GM13976 (cell line): ENCODE results near the gene PKDREJ.

Source experiments
- DNase-seq: peaks from one replicate; pipeline ENCODE4 v3.0.0; 2012; ENCODE audit warnings: low spot score
- CTCF ChIP-seq: IDR thresholded peaks from 2 replicates; pipeline ENCODE4 v1.5.1; 2012; ENCODE audit warnings: borderline replicate concordance, mild to moderate bottlenecking; ENCODE audit not compliant: insufficient read depth; ENCODE audit errors: extremely low read depth, missing control alignments, control extremely low read depth
- in situ Hi-C: fragments of 300-500 bp; cut with MboI; formaldehyde crosslinking; loops from one replicate; pipeline ENCODE4 v1.12.0; 2022; ENCODE audit warnings: low sequenced_read_pairs, mixed read lengths, inconsistent platforms; ENCODE audit not compliant: unreplicated experiment

Gene PKDREJ

DNA sequence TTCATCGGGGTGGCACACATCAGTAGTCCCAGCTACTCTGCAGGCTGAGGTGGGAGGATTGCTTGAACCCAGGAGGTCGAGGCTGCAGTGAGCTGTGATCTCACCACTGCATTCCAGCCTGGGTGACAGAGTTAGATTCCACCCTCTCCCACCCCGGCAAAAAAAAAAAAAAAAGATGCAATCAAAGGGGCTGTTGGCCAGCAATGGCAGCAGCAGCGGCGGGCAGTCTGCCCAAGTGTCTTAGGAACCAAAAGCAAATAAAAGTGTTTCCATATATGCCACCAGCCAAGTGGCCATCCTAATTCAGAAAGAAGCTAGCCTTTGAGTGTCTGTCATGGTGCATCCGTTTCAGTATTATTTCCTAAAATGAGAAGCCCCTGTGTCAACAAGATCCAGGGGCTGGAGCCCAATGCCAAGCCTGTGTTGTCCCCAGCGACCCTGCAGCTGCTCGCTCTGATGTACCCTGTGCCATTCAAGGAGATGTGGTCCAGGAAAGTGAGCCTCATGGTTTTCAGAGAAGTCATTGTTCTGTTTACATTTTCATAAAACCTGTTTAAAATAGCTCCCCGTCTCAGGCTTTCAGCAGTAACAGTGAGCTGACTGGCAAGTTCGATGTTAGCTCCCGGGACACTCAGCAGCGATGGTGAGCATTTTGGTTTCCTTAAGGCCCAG, 25.6 kb downstream of the PKDREJ start:
- DNase-seq = no peak
- in situ Hi-C loops = no loop called here
- TF ChIP-seq CTCF = no peak

- no peak for TF ChIP-seq CTCF
- in situ Hi-C loops = no loop called here
- DNase-seq = no peak
Measured at GRCh38 chr22:46234969-46235368, 28.2 kb downstream of the PKDREJ start.

DNA sequence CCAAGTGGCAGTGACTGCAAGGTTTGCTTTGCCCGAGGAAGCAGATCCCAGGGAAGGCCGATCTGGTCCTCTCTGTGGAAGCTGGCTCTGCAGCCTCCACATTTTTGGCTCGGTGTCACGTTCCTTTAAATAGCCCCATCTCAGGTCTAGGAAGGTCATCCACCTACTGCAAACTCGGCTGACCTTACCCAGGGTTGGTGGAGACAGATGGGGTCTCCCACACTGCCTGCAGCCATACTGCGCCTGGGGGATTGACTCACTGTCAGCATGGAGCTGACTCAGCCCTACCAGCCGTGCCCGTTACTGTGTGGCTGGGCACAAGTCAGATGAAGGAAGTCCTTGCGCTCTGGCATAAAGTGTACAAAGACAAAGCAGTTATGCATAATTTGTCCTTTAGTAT, 29.9 kb downstream of the PKDREJ start:
- no peak for DNase-seq
- in situ Hi-C loops = no loop called here
- TF ChIP-seq CTCF = no peak

DNA sequence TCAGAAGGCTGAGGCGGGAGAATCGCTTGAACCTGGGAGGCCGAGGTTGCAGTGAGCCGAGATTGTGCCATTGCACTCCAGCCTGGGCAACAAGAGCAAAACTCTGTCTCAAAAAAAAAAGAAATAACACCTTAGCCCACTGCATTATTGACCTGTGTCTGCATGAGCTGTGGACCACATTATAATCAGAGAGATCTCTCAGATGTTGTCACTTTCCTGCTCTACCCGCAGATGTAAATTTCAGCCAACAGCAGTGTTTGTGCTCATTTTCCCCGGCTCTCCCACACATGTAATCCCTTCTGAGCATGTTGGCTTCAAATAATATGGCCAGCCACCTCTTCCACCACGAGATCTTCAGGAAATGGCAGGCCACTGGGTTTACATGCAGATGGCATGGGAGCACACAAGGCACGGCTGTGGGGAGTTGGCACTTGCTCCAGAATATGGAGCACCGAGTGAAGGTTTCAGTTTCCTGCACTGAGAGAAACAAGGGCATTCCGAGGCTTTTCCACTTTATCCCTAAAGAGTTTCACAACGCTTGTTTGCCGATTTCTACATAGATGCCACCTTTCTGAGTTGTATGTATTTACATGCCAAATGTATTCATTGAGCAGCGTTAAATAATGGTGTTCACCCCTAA, 32.8 kb downstream of the PKDREJ start:
- no peak for TF ChIP-seq CTCF
- in situ Hi-C loops = no loop called here
- no peak for DNase-seq

DNA sequence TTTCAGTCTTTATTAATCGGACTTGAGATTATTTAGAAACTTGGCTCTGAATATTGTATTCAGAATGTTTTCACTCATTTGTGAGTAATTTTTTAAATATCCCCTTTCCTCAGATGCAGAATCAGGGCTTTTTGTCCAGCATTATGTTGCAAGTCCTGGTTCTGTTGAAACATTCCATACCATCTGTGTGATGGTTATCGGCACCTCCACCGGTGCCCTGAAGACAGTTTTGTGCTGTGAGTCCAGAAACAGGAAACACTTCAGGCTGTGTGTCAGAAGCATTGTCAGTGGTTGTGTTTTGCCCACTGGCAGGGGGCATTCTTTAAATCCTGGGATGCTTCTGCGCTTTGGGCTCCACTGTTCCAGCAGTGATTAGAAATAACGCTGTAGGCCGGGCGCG, 33.4 kb downstream of the PKDREJ start:
- TF ChIP-seq CTCF = no peak
- no peak for DNase-seq

DNA sequence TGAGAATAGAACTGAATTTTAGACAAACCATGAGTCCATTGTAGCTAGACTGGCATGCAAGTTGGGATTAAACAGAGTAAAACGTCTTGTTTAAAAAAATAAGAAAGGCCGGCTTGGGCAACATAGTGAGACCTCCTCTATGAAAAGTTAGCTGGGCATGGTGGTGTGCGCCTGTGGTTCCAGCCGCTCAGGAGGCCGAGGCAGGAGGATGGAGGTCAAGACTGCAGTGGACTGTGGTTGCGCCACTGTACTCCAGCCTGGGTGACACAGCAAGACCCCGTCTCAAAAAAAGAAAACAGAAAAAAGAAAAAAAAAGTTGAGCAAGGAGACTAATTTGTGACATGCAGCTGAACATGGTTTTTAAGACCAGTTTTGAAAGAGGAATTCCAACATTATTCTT, 36.6 kb downstream of the PKDREJ start:
- DNase-seq = no peak
- in situ Hi-C loops = no loop called here
- TF ChIP-seq CTCF = no peak

More for the DNA sequence above, 33.4 kb downstream of the PKDREJ start:
- in situ Hi-C loops = no loop called here
